EH (cell line): ENCODE results near the gene ERBB3.
A peak's percentile ranks its signal among the peaks of the same experiment; 100 is the strongest.

ENCODE experiments used
- DNase-seq: peaks from one replicate; pipeline ENCODE4 v3.0.0-alpha.2; 2015; ENCODE audit warnings: low read depth

ERBB3 gene

DNA sequence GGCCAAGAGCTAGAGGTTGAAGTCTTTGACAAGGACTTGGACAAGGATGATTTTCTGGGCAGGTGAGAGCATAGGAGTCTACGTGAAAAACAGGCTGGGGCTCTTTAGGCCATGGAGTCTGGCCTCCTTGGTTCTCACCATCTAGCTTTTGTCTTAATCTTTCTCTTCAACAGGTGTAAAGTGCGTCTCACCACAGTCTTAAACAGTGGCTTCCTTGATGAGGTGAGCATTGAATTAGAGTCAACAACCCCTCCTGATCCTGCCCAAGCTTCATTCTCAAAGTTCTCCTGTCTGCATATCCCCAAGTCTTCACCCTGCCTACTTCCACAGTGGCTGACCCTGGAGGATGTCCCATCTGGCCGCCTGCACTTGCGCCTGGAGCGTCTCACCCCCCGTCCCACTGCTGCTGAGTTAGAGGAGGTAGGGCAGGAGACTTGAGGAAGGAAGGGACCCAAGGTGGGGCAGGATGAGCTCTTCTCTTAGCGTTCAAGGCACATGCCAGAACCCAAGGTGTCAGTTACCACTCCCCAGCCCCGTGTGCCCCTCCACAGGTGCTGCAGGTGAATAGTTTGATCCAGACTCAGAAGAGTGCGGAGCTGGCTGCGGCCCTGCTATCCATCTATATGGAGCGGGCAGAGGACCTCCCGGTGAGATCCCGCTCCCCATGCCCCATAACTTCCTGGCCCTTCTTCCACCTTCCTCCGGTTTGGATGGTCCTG lies 58.0 kb downstream of the ERBB3 start:
- no peak for DNase-seq

DNA sequence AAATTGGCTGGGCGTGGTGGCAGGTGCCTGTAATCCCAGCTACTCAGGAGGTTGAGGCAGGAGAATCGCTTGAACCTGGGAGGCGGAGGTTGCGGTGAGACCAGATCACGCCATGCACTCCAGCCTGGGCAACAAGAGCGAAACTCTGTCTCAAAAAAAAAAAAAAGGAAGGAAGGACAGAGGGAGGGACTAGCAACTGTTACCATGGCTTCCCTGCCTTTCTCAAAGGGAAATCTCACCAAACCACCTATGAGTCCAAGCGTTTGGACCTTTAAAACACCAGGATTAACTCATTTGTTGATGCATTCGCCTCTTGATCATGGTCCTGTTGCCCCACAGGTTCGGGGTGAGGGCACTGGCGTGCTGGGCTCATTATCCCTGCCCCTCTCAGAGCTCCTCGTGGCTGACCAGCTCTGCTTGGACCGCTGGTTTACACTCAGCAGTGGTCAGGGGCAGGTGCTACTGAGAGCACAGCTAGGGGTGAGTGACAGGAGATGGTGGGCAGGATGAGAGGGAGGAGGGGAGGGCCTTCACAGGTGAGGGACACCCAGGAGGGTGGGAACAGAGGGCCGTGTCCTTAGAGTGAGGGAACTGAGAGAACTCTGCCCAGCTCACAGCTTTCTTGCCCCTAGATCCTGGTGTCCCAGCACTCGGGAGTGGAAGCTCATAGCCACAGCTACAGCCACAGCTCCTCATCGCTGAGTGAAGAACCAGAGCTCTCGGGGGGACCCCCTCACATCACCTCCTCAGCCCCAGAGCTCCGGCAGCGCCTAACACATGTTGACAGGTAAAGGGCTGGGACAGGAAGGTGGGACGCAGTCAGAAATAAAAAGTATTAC lies 62.2 kb downstream of the ERBB3 start:
- no peak for DNase-seq

DNA sequence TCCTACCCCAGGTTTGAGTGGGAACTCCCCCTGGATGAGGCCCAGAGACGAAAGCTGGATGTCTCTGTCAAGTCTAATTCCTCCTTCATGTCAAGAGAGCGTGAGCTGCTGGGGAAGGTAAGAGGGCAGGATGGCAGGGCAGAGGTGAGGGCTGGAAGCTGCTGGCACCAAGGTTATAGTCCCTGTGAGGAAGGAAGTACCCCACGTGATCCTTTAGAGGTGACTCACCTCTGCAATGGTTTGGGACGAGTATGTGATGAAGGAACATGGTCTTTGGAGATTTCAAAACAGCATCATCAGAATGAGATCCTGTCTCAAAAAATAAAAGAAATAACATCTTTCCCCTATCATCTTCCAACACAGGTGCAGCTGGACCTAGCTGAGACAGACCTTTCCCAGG lies 63.3 kb downstream of the ERBB3 start:
- no peak for DNase-seq

DNA sequence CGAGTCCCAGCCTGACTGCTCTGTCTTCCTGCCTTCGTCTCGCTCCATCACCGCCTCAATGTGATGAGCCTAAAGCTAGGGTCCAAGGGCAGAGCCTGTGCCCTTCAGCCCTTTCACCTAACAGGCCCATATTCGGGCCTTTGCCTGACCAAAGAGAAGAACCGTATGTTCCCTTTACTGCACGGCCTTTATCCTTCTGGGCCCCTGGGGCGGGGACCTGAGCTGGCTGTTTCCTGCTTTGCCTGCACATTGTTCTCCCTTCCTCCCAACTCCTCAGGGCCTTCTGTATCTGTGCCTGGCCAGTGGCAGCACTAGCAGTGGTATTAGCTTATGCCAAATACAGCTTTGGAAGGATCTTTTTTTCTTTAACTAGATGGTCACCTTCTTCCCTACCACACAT lies 63.9 kb downstream of the ERBB3 start:
- DNase-seq: no peak

DNA sequence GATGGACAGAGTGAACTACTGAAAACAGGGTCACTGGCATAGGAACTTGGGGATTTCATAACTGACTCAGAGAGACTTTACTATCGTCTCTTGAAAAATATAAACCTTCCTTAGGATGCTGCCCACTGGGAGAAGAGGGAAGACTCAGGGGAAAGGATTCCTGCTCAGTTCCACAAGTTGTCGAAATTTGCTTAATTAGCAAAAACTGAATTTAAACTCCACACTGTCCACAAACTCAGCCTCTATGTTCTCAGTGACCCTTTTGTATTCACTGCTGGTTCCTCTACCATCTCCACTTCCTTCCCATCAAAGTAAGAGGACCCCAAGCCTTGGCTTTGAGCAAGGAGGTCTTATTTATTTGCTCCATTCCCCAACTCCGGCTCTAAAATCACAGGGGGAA lies 65.3 kb downstream of the ERBB3 start:
- no peak for DNase-seq

DNA sequence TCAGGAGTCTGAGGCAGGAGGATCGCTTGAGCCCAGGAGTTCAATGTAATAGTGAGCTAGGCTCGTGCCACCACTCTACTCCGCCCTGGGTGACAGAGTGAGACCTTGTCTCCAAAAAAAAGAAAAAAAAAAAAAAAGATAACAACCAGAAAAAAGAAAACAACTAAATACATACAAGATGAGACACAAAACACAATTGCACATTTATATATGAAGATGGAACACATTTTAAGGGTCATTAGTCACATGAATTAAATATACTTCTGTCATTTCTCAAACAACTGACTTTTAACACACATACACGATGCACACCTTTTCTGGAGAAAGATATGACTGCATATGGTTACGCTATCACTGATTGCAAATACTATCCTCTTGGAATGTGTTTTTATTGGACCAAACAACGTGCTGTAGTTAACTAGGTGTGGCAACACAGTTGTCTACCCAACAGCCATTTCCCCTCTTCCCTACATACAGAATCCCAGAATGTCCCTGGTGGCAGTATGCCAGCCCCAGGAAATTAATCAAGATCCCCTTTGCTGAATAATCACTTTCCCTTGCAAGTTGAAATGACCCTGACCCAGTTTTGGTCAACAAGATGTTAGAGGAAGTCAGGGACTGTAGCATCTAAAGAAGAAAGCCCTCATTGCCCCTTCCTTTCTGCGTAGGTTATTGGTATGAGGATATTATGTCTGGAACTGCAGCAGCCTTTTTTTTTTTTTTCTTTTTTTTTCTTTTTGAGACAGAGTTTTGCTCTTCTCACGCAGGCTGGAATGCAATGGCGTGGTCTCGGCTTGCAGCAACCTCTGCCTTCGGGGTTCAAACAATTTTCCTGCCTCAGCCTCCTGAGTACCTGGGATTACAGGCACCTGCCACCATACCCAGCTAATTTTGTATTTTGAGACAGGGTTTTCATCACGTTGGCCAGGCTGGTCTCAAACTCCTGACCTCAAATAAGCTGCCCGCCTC lies 66.8 kb downstream of the ERBB3 start:
- DNase-seq: no peak

DNA sequence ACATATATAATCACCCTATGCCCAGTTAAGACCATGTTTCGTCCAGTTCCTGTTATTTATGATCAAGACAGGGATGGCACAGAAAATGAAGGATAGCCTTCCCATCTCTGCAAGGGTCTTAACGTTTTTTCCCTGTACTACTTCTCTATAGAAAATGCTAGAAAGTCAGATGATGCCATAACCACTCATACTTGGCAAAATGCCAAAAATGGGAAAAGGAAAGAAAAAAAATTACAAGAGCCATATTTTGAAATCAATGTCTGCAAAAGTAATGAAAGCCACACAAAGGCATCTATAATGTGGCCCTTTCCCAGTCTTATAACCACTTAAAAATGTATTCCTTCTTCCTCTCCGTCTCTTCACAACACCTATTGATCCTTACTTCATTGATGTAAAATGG lies 70.6 kb downstream of the ERBB3 start:
- DNase-seq: peak; percentile 30

DNA sequence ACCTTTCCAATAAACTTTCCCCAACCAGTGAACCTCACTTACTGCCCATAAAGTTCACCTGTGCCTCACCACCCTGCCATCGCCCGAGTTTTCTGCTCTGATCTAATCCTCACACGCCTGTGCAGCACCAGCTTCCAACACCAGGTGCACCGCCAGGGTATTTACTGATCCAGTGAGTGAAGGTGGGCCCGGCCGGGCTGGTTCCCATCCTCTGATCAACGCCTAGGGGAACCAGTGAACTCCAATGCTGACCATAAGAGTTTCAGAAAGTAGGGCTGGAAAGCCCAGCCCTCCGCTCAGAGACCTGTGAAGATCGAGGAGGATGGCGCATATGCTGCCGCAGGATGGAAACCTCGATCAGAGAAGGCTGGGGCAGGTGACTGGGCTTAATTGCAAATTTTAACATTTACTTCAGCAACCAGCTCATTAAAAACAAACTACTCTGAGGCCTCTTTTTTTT lies 71.7 kb downstream of the ERBB3 start:
- no peak for DNase-seq

DNA sequence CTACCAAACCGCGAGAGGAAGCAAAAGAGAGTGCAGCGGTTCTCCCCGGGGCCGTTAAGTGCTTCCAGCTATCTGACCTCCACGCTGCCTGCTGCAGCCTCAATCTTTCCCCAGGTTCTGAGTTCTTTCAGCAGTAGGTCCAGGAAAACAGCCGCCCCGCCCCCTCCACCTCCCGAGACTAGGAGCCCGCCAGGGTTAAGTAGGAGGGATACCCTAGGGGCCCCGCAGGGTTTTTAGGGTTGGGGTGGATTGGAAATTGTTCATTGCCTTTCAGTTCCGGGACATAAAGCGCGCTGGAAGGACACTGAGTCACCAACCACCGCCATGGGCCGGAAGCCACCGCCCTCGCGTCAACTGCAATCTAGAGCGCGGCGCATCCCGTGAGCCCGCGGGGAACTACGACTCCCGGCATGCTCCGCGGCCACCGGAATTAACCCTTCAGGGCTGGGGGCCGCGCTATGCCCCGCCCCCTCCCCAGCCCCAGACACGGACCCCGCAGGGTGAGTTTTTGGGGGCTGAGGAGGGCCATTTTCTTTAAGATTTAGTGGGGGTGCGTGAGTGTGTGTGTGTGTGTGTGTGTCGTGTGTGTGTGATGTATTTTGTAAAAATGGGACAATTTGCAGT lies 72.3 kb downstream of the ERBB3 start, which contains the start of gene MYL6B:
TSS of gene MYL6B (plus strand) at position 456 of the 624 bp plus-strand sequence. CDS start 1,332 bp downstream, outside the sequence.
- DNase-seq: peak; percentile 92
